GM21423 (cell line): Measurements from ENCODE around the gene DOCK2.
"Not testable (repeated sequence)": the region's sequence is repeated elsewhere in the genome, so short reads cannot be mapped to it uniquely, and the experiment has no call there.

Experiments
- ATAC-seq: cut with Tn5 transposase; IDR thresholded peaks from one replicate; pipeline ENCODE4 v1.9.1; 2021; ENCODE audit warnings: mild to moderate bottlenecking, moderate library complexity; ENCODE audit not compliant: unreplicated experiment

DOCK2 gene

DNA sequence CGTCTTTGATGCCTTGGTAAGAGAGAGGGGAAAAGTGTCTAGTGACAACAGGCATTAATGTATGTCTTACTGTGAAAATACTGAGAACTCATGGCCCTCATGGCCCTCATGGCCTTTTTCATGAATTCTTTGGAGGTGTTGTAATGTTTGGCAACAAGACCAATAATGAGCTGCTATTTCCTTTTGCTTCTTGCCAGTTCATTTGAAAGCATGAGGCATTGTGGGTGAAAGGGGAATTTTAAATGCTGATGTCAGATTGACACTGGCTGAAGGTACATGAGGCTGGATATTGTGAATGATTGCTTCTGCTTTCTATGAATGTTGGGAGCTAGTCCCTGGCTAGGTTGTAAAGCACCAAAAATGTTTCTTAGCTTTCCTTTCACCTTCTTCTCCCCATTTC lies 79.2 kb downstream of the DOCK2 start:
- ATAC-seq = no peak

DNA sequence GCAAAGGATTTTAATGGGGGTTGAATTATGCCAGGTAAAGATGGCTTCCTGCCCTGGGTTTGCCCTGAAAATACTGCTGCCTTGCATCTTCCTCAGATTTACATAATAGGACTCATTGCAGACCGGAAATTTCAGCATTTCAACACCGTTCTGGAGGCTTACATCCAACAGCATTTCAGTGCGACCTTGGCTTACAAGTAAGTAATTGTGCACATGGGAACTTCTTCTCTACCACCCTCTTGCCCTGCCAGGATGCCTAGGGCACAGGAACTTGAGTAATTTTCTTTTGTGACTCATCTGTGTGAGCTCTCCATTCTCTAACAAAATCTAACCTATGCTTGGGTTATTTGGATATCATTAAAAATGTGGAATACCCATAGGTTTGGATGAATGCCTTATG lies 80.2 kb downstream of the DOCK2 start:
- ATAC-seq = no peak

- peak; percentile 62 for ATAC-seq
These were observed 82.6 kb downstream of the DOCK2 start for GRCh38 chr5:169719360-169720314.

DNA sequence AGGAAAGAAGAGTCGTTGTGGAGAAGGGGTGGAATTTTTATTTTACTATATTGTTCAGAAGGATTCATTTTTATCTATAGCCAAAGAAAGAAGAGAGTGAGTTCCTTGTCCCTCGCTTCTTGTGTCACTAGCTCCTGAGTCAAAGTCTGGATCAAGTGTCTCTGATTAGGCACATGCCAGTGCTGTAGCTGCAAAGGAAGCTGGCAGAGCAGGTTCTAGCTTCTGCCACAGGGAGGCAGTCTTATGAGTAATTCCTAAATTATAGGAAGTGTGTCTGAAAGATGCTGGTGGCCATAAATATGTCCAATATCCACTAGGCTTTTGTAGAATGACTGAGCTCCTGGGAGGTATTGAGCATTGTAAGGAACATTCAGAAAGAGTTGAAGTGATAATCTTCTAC lies 84.7 kb downstream of the DOCK2 start:
- ATAC-seq = no peak

DNA sequence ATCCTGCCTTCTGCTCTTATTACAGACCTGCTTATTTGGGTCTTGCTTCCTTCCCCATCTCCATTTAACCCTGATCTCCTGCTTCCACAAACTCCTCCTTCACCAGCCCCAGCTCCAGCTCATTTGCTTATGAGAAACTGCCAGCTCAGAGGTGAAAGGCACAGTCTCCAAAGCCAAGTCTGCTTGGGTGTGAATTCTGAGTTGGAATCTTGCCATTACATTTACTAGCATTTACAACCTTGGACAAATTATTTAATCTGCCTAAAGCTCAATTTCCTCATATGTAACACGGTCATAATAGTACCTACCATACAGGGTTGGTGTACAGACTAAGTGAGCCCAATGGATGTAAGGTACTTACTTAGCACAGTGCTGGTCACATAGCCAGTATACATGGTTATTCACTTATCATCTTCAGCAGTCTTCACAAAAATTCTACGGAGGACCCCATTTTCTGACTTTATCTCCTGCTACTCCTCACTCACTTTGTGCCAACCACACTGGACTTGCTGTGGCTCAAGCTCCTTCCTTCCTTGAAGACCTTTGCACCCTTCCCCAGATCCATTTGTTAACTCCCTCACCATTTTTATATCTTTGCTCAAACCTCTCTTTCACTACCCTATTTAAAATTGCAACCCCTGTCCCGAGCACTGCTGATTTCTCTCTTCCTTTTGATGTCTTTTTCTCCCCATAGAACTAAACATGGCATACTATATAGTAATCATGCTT lies 86.2 kb downstream of the DOCK2 start:
- ATAC-seq = no peak

DNA sequence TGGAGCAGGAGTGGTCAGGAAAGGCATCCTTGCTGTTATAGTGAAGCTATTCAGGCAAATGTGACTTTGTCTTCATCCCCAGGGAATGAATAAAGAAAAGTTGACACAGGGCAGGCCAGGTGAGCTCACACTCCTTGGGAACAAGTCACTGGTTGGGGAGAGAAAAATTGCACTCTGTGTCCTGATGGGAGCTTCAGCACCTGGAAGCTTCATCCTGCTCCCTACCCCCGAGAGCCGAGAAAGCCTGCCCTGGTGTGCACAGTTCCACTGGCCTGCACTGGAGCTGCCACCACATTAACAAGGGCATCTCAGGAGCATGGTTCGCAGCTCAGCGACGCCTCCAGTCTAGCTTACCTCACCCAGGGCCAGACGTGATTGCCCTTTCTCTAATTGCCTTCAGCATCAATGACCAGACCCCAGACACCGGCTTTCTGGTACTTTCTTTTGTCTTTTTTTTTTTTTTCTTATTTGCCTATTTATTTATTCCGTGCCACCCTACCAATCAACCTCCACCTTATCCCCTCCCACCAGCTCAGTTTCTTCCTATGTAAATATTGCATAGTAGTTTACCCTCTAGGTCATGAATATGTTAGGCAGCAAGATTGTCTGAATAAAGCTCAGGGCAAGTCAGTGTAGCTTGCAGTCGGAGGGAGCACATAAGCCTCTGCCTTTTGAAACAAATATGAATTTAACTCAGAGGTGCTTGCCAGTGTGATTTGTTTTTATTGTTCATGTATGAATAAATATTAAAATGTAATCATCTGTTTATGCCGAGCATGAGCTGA lies 87.4 kb downstream of the DOCK2 start:
- no peak for ATAC-seq

DNA sequence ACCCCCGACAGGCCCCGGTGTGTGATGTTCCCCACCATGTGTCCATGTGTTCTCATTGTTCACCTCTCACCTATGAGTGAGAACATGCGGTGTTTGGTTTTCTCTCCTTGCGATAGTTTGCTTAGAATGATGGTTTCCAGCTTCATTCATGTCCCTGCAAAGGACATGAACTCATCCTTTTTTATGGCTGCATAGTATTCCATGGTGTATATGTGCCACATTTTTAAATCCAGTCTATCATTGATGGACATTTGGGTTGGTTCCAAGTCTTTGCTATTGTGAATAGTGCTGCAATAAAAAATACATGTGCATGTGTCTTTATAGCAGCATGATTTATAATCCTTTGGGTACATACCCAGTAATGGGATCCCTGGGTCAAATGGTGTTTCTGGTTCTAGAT lies 88.6 kb downstream of the DOCK2 start:
- ATAC-seq = not testable (repeated sequence)

DNA sequence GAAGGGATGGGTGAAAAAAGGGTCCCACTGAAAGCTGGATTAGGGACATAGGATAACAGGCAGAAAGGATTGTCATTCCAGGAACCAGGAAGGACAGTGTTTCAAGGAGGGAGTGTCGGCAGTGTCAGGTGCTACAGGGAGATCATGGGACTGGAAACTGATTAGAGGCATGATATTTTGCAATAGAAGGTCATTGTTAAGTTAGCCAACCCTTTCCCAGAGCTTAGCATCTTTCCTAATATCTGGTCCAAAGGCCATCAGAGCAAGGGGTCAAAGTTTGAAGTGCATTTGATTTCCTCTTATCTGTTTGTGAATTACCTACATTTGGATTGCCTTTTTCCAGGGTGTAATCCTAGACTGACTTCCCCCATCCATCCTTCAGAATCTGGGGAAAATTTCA lies 91.3 kb downstream of the DOCK2 start:
- ATAC-seq = no peak

DNA sequence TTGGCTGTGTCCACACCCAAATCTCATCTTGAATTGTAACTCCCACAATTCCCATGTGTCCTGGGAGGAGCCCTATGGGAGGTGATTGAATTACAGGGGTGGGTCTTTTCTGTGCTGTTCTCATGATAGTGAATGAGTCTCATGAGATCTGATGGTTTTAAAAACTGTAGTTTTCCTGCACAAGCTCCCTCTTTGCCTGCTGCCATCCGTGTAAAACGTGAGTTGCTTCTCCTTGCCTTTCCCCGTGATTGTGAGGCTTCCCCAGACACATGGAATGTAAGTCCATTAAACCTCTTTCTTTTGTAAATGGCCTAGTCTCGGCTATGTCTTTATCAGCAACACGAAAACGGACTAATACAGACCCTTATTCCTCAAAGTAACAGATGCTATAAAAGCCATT lies 94.1 kb downstream of the DOCK2 start:
- ATAC-seq = no peak

DNA sequence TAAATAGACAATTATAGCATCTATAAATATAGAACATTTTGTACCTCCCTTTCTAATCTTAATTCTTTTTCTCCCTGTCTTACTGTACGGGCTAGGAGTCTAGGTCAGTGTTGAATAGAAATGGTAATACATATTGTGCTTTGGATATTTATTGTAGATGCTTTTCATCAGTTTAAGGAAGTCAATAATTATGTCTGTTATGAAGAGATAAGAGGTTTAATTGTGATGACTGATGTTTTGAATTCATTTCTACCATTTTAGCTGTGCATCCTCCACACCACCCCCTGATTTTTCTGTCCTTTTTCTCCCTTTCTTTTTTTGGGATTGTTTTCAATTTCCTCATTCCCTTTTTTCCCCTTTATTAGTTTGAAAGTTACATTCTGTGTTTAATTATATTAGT lies 95.8 kb downstream of the DOCK2 start:
- no peak for ATAC-seq

- no peak for ATAC-seq
These were observed 98.8 kb downstream of the DOCK2 start for GRCh38 chr5:169735913-169736312.

DNA sequence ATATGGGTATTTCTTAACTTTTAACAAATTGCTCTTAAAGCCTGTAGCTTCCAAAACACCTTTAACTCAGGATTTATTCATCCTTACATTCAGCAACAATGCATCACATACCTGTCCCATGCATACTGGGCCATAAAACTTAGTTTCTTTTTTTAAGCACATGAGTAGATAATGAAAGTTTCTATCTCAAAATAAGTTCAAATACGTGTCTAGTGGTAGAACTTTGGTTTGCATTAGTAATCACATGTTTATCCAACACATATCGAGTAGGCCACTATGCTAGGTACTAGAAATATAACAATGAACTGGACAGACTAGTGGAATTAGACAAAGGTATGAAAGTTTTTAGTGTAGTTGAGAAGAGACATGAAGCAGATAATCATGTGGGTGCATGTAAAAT lies 99.6 kb downstream of the DOCK2 start:
- ATAC-seq = no peak

DNA sequence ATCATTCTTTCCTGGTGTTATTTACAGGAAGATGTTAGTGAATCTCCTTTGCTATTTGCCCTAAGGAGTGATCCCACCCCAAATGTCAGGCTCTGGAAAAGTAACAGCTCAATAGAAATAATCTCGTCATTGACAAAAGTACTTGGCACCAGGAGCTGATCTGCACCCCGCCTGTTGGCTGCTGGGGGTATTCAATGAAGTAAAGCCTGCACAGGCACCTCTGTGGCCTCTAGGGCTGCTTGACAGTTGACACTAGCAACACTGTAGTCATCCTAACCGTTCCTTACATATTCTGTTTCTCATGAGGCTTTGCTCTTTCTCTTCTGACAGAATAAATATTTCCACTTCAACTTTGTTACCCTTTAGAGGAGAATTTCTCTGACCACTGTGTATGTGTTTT lies 103.4 kb downstream of the DOCK2 start:
- no peak for ATAC-seq

DNA sequence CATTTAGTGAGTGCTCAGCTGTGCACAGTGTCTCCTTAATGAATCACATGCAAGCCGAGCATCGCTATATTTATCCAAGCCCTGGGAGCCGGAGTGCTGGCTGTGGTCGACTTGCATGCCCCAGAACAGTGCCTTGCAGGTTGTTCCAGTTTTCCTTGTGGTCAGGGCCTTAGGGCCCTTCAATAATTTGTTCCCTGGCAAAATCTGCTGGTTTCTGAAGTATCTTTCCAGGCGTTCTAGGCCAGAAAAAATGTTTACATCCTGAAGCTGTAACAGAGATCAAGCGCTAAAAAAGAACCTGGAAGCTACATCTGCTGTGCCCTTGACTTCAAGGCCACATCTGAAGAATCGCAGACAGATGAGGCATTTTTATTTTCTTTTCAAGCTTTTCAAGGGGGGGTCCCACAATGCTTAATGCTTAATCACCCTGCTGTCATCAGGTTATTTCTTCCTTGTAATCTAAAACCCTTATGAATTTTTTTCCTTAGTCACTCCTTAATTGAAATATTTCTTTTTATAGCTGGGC lies 105.8 kb downstream of the DOCK2 start:
- ATAC-seq = no peak

GRCh38 chr5:169744336-169744735 lies 107.3 kb downstream of the DOCK2 start:
- no peak for ATAC-seq

- ATAC-seq = no peak
These were observed 108.5 kb downstream of the DOCK2 start for GRCh38 chr5:169745441-169746146.

DNA sequence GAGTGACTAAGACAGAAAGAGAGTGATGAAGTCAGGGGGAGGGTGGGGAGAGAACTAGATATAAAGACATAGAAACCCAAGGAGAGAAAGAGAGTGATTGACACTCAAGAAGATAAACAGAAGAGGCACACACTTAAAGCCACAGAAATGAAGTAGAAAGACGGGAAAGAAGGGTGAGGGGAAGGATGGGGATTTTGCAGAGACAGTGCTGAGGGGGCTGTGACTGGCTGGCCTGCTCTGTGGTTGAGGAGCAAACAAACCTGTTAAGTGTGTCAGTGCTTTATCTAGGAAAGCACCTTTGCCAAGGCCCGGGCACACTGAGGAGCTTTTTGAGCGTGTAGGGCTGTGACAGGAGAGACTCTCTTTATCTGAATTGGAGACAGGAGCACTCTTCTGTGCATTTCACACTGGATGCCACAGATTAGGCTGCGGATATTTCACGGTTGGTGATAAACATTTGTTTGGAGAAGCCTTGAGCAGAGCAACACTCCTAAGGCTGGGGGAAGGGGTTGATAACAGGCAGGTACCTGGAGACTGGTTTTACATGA lies 109.1 kb downstream of the DOCK2 start:
- peak; percentile 48 for ATAC-seq

- ATAC-seq = no peak
These were observed 111.1 kb downstream of the DOCK2 start for GRCh38 chr5:169748174-169748573.

GRCh38 chr5:169749295-169749694 lies 112.2 kb downstream of the DOCK2 start:
- no peak for ATAC-seq

DNA sequence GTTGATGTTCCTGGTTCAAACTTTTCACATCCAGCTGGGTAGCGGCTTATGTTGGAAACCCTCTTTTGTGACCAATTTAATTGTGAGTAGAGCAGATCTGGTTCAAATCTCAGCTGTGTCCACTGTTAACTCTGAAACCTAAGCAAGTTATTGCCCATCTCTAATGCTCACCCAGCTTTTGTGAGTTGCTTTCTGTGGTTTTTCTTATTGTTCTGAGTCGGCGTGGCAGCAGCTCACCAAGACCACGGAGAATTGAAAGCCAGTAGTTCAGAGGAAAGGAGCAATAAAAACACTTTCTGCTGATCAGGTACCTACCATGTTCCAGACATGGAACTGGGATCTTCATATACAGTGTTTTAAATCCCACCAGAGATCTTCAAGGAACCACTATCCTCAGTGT lies 114.4 kb downstream of the DOCK2 start:
- ATAC-seq = no peak
